HG03108 (cell line): Measurements from ENCODE around the gene JAKMIP1.

ENCODE experiments used
- ATAC-seq: cut with Tn5 transposase; IDR thresholded peaks from one replicate; pipeline ENCODE4 v1.9.1; 2021; ENCODE audit warnings: moderate library complexity; ENCODE audit not compliant: unreplicated experiment

The JAKMIP1 gene

DNA sequence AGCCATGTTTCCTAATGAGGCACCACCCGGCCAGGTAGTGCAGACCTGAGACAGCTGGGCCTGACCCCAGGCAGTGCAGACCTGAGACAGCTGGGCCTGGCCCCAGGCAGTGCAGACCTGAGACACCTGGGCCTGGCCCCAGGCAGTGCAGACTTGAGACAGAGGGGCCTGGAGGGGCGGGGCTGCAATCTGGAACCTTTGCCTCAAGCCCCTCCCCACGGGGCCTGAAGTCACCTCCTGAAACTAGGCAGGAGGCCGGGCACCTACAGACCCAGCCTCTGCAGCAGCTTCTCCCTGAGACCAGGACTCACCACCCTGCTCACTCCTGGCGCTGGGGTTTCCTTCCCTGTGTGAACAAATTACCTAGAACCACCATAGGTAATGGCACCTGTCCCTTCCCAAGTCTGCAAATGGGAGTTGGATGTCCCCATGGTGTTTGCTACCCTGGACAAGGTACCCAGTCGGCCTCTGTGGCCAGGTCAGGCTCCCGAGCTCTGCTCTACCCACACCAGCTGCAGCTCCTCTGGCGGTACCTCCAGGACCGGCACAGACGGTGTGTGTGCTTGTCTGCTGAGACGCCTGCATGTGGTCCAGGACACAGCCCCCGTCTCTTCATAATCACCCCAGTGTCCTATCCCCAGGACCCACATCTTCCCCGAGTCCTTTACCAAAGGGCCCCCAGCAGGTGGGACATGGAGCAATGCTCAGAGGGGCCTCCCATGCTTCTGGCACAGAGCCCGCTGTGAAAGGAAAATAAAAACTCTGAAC lies 129.0 kb downstream of the JAKMIP1 start:
- ATAC-seq = no peak

DNA sequence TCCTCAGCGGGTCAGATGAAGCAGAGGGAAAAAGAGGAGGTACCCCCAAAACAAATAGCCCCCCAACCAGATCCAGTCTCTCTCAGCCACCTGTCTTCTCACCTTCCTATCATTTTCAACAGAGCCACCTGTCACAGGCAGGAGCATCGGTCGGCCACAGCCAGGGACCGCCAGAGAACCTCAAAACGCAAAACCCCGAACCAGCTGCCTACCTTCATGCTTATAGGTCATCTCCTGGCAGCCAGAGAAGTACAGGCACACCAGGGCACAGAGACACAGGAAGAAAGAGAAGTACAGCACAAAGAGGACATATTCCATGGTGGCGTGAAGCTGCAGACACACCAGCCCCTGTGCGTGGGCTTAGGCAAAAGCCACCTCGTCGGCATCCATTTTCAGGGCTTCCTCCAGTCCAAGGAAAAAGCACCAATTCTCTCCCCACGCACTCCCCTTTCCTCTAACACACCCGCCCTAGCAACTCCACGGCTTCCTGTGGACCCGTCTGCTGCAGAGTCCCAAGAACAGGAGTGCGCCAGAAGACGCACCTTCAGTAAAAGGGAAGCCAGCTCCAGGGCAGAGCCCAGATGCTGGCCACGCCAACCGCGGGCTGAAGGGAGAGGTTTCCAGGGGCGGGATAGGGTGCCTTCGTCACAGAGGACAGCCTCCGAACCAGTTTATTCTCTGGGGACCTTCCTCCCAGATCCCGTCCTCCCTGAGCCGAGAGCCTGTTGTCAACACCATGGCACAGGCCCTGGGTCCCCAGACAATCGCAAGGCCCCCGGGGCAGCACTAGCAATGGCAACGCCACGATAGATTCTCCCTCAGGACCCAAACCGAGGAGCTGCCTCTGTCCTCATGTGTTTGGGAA lies 130.3 kb downstream of the JAKMIP1 start:
- no peak for ATAC-seq

DNA sequence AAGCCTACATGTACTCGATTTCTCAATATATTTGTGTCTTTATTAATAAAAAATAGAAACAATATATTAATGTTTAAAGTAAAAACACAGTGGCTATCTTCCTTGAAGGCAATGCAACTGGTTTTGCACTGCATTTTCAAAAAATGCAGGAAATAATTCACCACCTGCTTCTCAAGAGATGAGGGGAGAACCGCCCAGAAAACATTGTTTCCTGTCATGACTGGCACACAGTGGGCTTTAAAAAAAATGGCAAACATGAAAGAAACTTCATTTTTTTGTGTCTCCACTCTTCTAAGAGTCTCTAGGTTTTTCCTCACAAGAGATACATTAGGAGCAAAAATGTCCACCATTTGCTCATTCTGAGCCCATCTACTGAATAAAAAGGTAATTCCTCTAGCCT lies 131.4 kb downstream of the JAKMIP1 start:
- ATAC-seq = no peak

DNA sequence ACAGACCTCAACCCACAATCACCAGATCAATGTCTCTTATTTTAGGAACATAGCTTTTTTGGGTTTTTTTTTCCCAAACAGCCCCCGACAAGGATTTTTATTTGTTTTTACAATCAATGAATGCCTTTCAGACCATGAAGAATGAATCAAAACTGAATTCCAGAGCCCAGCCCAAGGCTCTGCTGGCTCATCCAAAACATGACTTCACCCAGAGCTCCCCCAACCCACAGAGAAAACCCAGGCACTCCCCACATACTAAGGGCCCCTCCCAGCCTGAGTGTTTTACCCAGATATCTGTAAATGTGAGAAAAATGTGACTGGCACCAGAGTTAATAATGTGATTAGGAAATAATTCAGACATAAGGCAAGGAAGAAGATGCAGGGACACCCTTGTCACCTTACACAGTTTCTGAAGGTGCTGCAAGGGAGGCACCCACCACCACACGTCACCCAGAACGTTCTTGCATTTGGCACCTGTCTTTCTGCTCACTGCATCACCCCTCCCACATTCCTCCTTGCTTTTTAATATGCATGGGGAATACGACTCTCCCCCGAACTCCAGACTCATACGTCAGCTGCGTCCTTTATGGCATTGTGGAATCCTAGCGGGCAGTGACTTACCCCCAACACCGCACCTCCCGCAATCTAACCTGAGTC lies 134.3 kb downstream of the JAKMIP1 start:
- no peak for ATAC-seq

DNA sequence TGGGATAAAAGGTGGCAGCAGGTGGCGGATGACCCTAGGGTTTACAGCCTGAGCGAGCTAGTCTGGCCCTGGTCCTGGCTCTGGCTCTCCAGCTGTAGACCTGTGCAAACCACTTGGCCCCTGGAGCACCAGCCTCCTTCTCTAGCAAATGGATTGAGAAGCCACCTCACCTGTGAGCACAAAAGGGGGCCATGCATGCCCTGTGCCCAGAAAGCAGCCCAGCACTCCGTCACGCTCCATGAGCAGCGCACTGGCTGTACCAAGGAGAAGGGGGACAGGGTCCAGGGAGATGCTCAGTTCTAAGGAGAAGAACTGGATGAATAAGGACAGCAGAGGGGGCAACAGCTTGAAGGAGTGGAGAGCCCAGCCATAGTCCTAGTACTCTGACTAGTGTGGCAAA lies 135.2 kb downstream of the JAKMIP1 start:
- no peak for ATAC-seq

DNA sequence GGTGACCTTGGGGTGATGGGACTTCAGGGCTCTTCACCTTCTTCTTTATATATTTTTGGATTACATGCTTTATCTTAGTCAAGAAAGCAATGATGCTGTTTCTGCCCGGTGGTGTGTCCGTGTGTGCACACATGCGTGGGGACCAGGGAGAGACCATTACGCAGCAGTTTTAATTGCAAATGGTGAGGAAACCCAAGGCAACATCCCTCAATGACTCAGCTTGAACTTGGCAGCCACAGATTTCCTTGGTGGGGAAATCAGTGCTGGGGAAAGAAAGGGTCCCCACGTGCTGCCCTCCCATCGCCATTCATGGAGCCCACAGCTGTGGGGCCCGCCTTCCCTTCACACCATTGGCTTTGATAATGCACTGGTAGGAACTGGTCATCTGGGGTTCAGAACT lies 136.0 kb downstream of the JAKMIP1 start:
- no peak for ATAC-seq

DNA sequence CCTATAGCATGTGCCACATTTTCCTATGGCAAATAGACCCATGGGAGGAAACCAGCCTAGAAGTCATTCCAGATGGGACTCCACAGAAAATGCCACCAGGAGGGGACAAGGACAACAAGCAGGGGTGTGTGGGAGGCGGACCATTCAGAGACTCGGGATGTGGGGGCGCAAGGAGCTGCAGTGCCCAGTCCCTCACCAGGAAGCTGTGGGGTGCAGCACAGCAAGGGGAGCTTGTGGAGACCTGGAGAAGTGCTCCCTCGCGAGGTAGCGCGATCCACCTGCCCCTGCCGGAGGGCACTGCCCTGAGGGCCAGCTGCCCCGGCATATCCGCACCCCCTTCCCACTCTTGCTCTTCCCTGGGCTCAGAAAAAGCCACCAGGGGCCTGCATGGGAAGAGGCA lies 136.7 kb downstream of the JAKMIP1 start:
- no peak for ATAC-seq

DNA sequence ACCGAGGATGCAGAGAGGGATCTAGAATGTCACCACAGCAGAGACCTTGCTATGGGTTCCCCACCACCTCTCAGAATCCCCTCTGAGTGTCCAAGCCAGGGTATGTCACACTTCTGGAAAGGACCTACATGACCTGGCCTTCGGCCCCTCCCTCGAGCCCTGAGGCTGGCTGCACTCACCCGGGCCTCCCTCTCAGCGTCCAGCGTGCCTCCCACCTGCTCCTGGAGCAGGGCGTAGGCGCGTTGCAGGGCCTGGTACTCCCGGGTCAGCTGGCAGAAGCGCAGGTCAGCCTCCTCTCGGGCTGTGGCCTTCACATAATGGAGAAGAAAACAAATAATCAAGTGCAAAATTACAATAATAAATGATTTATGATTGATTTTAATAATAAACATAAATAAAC lies 138.2 kb downstream of the JAKMIP1 start:
- ATAC-seq = no peak

DNA sequence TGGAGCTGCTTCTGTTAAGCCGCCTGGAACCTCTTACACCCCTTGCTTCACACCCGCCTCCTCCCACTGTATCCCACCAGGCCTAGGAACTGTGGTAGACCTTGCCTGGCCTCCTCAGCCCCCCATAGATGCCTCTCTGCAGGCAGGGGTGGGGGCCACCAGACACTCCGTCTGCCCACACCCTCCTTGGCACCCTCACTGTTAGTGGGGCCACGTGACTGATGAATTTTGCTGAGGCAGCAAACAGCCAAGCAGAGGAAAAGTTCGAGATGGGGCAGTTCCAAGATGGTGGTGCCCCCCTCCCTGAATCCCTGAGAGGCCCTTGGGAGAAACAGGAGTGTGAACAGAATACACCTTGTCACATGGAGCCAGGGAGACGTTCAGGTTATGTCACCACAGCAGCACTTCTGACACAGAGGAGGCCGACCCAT lies 141.0 kb downstream of the JAKMIP1 start:
- ATAC-seq = no peak

DNA sequence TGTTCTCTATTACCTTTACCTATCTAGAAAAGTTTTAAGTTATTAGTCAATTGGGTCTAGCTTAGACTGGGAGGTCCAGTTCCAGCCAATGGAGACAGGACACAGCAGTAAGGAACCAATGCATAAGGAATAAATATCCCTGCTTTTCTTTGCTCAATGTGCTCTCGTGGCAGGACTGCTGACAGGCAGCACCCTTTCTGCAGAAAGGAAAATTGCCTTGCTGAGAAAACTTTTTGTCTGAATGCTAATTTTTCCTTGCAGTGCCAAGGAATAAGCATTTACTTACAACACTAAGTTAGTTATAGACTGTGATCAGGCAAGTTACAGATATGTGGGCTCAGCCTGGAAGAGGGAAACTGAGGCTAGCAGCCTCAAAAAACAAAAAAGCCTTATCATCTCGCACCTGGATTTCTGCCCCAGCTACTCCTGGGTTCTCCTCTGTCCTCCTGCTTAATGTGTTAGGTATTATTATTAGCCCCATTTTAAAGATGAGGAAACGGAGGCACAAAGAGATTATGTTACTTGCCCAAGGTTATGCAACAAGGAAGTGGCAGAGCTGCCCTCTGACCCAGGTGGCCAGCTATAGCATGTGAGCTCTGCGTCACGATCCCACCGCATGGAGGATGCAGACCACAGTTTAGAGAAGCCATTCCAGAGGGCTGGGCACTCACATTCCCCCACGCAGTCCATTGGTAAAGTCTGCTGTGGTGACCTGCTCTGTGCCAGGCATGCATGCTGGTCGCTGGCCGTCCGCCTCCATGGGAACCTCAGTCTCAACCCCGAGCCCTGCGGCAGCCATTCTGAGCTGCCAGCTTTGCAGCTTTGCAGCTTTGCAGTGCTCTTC lies 141.6 kb downstream of the JAKMIP1 start:
- no peak for ATAC-seq

DNA sequence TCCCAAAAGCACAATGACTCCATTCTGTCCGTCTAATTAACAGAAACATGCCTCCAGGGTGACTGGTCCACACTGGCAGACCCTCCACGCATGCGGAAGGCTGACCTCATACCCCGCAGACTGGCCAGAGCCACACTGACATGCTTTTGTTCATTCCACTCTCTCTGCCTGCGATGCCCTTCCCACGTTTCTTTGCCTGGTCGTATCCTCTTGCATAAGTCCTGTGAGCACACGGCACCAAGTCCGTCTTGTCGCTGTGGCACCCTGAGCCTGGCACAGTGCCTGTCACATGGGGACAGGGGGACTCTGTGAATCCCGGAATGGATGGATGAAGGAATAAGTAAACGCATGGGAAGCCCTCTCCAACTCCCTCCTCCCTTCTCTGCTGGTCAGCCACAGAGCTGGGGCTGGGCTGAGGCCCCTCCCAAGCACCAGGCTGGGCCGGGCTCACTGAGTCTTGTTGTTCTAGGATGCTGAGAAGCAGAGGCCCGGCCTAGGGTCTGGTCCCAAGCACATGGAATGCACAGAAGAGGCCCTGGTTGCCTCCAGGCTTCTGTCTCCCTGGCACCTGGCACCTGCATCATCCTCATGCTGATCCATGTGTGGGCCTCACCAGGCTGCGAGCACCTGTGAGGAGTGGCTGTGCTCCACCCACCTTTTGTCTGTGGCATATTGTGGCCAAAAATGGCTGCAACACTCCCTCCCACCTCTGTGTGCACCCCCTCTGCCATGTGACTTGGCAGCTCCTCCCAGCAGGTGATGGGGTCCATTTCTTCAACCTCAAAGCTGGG lies 143.2 kb downstream of the JAKMIP1 start:
- no peak for ATAC-seq

DNA sequence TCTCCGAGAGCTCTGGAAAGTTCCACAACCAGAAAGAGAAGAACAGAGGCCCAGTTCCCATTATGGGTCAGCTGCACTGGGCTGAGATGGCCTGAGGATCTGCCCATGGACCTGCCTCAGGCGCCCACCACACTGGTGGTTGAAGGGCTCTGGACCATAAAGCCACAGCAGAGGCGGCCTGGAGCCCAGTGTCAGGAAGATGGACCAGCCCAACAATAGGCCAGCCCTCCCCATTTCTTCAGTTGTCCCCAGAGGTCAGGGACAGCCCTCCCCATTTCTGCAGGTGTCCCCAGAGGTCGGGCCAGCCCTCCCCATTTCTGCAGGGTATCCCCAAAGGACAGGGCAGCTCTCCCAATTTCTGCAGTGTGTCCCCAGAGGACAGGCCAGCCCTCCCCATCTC lies 144.9 kb downstream of the JAKMIP1 start:
- ATAC-seq = no peak

DNA sequence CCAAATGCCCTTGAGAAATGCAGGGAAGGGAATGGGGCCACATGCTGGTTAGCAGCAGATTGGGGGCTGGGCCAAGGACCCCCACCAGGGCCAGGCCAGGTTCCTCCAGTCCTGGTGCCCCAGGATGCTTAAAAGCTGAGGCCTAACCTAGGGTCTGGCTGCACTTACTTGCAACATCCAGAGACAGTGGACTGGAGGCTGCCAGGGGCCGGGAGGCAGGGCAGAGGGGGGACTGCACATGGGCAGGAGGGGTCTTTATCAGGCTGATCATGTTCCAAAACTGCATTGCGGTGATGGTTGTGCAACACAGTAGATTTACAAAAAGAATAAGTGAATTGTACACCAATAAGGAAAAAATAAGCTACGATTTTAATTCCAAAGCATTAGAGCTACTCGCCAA lies 145.3 kb downstream of the JAKMIP1 start:
- no peak for ATAC-seq

DNA sequence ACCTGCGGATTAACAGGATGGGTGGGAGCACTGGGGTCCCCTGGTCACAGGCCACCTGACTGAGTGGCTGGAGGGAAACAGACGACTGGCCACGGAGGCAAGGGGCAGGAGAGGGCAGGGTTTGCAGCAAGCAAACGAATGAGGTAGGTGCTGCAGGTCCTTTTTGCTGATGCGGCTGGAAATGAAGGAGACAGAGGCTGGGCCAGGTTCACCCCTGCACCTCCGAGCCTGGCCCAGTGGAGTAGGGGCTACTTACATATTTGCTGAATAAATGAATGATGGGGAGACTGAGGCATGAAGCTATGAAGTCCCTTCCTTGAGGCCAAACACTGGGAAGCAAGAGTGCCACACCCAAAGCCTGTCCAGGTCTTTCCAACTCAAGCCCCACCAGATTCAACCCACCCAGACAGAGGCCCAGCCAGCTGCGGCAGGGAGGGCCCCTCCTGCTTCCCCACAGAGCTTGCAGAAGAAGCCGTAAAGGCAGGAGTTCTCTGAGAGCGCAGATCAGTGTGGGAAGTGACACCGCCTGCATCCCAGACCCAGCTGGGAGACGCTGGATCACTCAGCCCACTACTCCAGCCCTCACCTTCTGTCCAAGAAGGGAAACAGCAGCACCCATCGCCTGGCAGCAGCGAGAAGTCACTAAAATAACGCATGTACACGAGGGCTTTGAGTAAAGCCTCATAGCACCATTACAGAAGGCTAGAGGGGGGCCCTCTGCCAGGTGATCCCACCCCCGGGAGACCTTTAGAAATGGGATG lies 146.0 kb downstream of the JAKMIP1 start:
- ATAC-seq = no peak

DNA sequence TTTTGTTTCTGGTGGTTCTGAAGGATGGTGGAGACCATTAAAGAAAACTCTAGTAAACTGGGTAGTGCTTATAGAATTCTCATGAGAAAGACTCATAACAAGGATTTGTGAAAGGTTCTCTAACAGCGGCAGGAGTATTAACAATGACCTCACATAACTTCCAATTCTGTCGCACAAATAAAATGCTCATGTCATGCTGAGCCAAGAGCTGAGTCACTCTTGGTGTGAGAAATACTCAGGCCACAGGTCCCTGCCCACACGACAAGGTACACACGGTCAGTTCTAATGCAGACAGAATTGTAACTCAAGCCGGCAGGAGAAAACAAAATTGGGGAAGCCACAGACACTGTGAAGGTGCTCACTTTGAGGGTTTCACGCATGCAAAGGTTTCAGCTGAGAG lies 147.7 kb downstream of the JAKMIP1 start:
- ATAC-seq = no peak

DNA sequence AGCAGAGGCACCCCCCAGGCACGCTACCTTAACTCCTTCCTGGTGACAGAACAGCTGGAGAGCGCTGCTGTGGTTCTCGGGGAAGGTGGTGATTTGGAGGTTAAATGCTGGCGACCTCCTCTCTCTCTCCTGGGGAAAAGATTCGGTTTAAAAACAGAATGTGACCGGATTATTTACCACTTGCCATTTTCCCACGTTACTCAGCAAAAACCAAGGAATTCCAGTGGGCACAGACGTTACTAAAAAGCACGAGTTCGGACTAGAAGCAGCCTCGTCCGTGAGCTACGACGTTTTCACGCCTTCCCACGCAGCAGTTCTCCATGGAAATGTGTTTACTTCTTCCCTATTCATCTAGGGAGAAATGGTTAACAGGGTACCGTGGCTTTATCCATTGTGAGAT lies 149.8 kb downstream of the JAKMIP1 start:
- no peak for ATAC-seq

DNA sequence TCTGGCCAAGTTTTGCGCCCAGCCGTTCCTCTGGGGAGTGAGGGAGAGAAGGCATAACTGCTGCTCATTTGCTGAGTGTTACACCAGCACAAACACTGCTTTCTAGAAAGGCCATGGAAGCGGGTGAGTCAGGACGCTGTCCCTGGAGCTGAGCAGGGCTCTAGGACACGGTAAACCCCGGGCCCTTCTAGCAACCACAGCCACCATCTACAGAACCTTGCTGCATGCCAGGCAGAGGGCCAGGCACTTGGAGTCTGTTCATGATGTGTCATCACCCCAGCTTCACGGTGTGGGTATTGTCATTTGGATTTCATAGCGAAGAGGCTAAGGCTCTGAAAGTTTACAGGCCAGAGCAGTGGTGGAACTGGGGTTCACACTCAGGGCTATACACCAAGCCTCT lies 150.4 kb downstream of the JAKMIP1 start:
- ATAC-seq = no peak

DNA sequence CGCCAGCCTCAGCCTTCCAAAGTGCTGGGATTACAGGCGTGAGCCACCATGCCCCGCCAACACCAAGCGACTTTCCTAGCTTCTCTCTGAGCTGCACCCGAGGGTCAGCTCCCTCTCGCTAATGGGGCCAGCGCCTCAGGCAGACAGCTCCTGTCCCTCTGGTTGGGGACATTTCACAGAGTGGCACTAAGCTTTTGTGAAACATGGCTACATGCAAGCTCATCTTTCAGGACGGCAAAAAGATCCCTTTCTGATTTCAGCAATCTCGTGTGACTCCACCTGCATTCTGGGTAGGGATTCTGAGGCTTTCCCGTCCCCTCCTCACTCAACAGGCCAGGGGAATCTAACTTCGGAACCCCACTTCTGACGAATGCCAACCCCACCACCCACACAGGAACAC lies 151.1 kb downstream of the JAKMIP1 start:
- no peak for ATAC-seq

DNA sequence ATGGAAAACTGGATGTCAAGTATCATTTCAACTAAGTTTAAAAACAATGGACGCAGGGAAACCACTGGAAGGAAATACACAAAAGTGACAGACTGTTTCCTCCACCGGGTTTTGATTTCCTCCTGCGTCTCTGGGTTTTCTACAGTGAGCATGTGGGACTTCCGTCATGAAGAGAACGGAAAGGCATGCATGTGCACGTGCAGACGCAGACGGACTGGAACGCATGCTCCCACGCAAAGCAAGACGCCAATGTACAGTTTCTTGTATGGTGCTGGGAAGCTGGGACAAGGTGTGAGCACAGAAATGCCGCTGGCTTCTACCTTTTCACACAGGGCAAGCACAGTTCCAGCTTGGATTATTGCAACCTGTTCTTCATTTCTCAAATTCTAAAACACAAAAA lies 151.8 kb downstream of the JAKMIP1 start:
- no peak for ATAC-seq
